ENCODE data around the gene DNAH2.

DNA sequence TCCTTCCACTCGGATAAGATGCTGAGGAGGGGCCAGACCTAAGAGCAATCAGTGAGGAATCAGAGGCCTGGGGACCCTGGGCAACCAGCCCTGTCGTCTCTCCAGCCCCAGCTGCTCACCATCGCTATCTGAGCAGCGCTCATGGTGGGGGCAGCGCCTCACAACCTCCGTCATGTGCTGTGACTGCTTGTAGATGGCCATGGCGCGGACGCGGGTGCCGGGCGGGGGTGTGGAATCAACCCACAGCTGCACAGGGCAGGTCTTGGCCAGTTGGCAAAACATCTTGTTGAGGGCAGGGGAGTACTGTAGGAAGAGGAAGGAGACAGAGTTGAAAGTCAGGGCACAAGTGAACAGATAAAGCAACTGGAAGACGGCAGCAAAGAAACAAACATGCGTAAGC, 42.6 kb upstream of the DNAH2 start:
- TF ChIP-seq EZH2 (IDR thresholded peaks at IDR 0.05; ENCODE audit: low read depth, unreplicated experiment) (no peak), EZH2phosphoT487 (IDR thresholded peaks at IDR 0.05; ENCODE audit: unreplicated experiment) (no peak), CTCF (conservative IDR thresholded peaks at IDR 0.05; ENCODE audit: low read depth in 2 of 2) (no peak)

All from GM23338 (cell line).